ENCODE measurements around the gene PABPC5.

PABPC5 gene

GRCh38 chrX:91434351-91435168 lies at the start of gene PABPC5:
PABPC5 (plus strand) TSS chrX:91434839; CDS start chrX:91435578, 739 bp downstream.
- DNase-seq (ENCODE audit: low read depth in 2 of 2), result no peak

- no peak for DNase-seq (ENCODE audit: low read depth in 2 of 2)
Observed at GRCh38 chrX:91389026-91389425, 45.6 kb upstream of the PABPC5 start.

- DNase-seq (ENCODE audit: low read depth in 2 of 2), result no peak
Observed at GRCh38 chrX:91414713-91415112, 19.9 kb upstream of the PABPC5 start.

GRCh38 chrX:91435395-91435794 lies 756 bp downstream of the PABPC5 start:
- no peak for DNase-seq (ENCODE audit: low read depth in 2 of 2)

Data from stimulated activated CD8-positive, alpha-beta memory T cell treated with anti-CD3 and anti-CD28 coated beads, Interleukin-2, amount 100 ng/mL, for 48 hours (primary cell).